Transverse colon (tissue), 4 donors: Measurements from ENCODE around the gene TAS2R39. TPM values are rescaled to one million over a fixed set of nuclear protein-coding genes. Genes with fewer than 3 reads are reported as not detected.

Experiments used
- DNase-seq: peaks from one replicate; pipeline ENCODE4 v3.0.0-alpha.2; 2019
- H3K27ac ChIP-seq, 4 donors: fragments of 200-600 bp; sonication (generic); 2 replicates each; pipeline ENCODE4 v1.5.1; 2016 to 2018; ENCODE audit warnings: inconsistent platforms in 4 of 4
- H3K27me3 ChIP-seq: fragments of 200-600 bp; sonication (generic); 2 replicates; pipeline ENCODE4 v1.5.1; 2017; ENCODE audit warnings: inconsistent platforms
- H3K36me3 ChIP-seq, 4 donors: fragments of 200-600 bp; sonication (generic); 2 replicates each; pipeline ENCODE4 v1.5.1; 2017 to 2019; ENCODE audit warnings: inconsistent platforms in 4 of 4
- H3K4me1 ChIP-seq, 4 donors: fragments of 200-600 bp; sonication (generic); 2 replicates each; pipeline ENCODE4 v1.5.1; 2017 to 2020; ENCODE audit warnings: inconsistent platforms in 4 of 4
- H3K4me3 ChIP-seq, 4 donors: fragments of 200-600 bp; sonication (generic); 1 replicate in 1 of 4; 2 replicates in 3 of 4; pipeline versions ENCODE4 v1.5.1 to v1.6.1; 2017 to 2019; ENCODE audit warnings: inconsistent platforms in 4 of 4
- H3K9me3 ChIP-seq, 2 donors: fragments of 200-600 bp; sonication (generic); 2 replicates each; pipeline ENCODE4 v1.5.1; 2017 to 2019; ENCODE audit warnings: inconsistent platforms in 2 of 2
- CTCF ChIP-seq, 5 experiments: fragments of 200-600 bp in 3 of 5; fragments of 450-650 bp in 2 of 5; sonication (generic) in 3 of 5; IDR thresholded peaks; 1 replicate in 2 of 5; 2 replicates in 3 of 5; pipeline ENCODE4 v1.5.1; 2016 to 2017; ENCODE audit warnings: antibody characterized with exemption in 5 of 5, inconsistent platforms in 3 of 5, mild to moderate bottlenecking in 2 of 5, moderate library complexity in 1 of 5
- EP300 ChIP-seq: sonication (generic); formaldehyde crosslinking; IDR thresholded peaks from one replicate; pipeline ENCODE4 v1.6.1; 2017; ENCODE audit warnings: antibody characterized with exemption, low read depth
- POLR2A ChIP-seq: fragments of 450-650 bp; IDR thresholded peaks from one replicate; pipeline ENCODE4 v1.6.1; 2016; ENCODE audit warnings: antibody characterized with exemption, mild to moderate bottlenecking, moderate library complexity
- POLR2AphosphoS5 ChIP-seq, 3 donors: sonication (generic); formaldehyde crosslinking; IDR thresholded peaks; one replicate each; pipeline ENCODE4 v1.6.1; 2016; ENCODE audit warnings: antibody characterized with exemption in 3 of 3
- WGBS, 2 donors: methylation state at CpG; one replicate each; pipeline ENCODE4 v1.1.5; 2018; ENCODE audit warnings: low coverage in 1 of 2; 5-methylcytosine and 5-hydroxymethylcytosine counted together
- in situ Hi-C, 4 donors: fragments of 200-750 bp; cut with MboI; loops; one replicate each; pipeline versions ENCODE4 v1.15.0 to v1.15.1; 2017; ENCODE audit warnings: low sequenced_read_pairs in 3 of 4, low pct_ligation_motif_present in 1 of 4, low pct_unique_long_range_greater_than_20kb in 1 of 4
- intact Hi-C: fragments of 100-400 bp; cut with DNase I; formaldehyde crosslinking; loops from one replicate; pipeline ENCODE4 v1.15.1; 2023; ENCODE audit warnings: low total_unique reads
- total RNA-seq, 4 donors: library from RNA; depleted of rRNA; stranded (reverse); fragments of >200 nt; gene quantifications; one replicate each; pipeline ENCODE4 v1.1.0, GENCODE V29; 2016

The TAS2R39 gene
- total RNA-seq, 4 donors from 2014 or later, result not detected

DNA sequence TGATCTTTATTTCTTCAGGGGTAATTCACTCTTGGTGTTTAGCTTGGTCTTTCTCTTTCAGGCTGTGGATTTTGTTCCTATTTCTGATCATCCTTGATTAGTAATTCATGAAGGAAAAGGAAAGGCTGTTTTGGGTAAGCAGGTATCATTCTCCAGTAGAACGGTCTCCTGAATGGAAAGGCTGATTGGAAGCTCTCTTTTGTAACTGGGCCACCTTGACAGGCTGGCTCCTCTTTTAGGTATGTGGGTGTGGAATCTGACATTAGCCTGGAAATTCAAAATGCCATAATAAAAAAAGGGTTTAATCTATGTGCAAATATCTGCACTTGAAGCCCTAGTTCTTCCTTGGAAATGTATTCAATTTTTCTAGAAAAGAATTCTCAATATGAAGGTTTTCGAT lies 18.9 kb downstream of the TAS2R39 start:
- no peaks in the 10 kb centered on the region for H3K4me1 ChIP-seq
- no peak overlapping the region for H3K27ac ChIP-seq
- in situ Hi-C loops, result loop anchor here (25.0 kb wide), 3 partner anchors 315 to 565 kb away; partner anchors contain the start of genes EPHB6 (in 3 of the 4) and TRPV6 (in 1 of the 4)
- intact Hi-C loops, result no loop called here
- no peak overlapping the region for H3K4me3 ChIP-seq
- WGBS, 2 donors, result 87 to 94% methylated on average over 2 of the region's 2 CpGs
- H3K27me3 ChIP-seq, result peaks cover 4% of the 10 kb centered on the region
- H3K9me3 ChIP-seq, result no peaks in the 10 kb centered on the region
- no peak for TF ChIP-seq POLR2A
- TF ChIP-seq CTCF (IDR thresholded peaks at IDR 0.05), result no peak
- no peak for TF ChIP-seq EP300
- no peak for TF ChIP-seq POLR2AphosphoS5 (IDR thresholded peaks at IDR 0.05)
- no peaks in the 10 kb centered on the region for H3K36me3 ChIP-seq
- no peak for DNase-seq

GRCh38 chr7:143203386-143203785 lies 20.2 kb downstream of the TAS2R39 start:
- H3K4me1 ChIP-seq, result no peaks in the 10 kb centered on the region
- H3K36me3 ChIP-seq, result no peaks in the 10 kb centered on the region
- 91 to 93% methylated on average over 3 of the region's 3 CpGs for WGBS, 2 donors
- TF ChIP-seq POLR2AphosphoS5 (IDR thresholded peaks at IDR 0.05), result no peak
- TF ChIP-seq POLR2A, result no peak
- no peak for TF ChIP-seq CTCF (IDR thresholded peaks at IDR 0.05)
- no peak for DNase-seq
- no peaks in the 10 kb centered on the region for H3K9me3 ChIP-seq
- intact Hi-C loops (no loop called here), in situ Hi-C loops (loop anchor here (25.0 kb wide), 3 partner anchors 316 to 566 kb away; partner anchors contain the start of genes EPHB6 (in 3 of the 4) and TRPV6 (in 1 of the 4))
- peaks cover 4% of the 10 kb centered on the region for H3K27me3 ChIP-seq
- no peak overlapping the region for H3K27ac ChIP-seq
- H3K4me3 ChIP-seq, result no peak overlapping the region

DNA sequence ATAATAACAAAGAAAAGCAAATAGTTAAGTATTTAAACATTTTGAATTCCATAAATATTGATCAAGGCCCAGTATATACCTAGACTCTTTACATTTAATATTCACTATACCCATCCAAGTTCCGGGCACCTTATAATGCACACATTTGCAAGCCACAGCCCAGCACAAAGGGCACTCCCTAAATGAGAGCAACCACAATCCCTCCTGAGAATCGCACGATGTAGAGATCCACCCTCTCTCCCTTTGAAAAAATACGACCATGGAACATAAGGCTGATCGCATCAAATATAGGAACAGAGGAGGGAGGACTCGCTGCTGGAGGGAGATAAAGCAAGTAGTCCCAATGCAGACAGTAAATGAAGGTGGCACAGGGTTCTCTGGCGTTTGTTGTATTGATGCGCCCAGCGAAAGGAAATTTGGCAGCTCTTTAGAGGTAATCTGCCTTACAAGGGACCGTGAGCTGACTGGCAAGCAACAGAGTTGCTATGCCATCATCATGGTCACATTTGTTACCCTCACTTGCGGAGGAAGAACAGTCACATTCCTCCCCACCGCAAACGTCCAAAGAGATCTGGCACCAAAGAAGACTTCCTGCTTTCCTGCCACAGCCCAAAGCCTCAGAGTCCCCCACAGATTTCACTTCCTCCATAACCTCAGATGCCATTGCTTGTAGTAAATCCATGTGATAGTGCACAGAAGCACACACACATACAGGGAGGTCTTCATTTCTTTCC lies 22.5 kb downstream of the TAS2R39 start:
- WGBS, 2 donors, result 64 to 83% methylated on average over 11 to 13 of the region's 13 CpGs

More for the DNA sequence above, 22.5 kb downstream of the TAS2R39 start:
- Histone ChIP-seq H3K27ac (no peak overlapping the region), H3K36me3 (no peaks in the 10 kb centered on the region), H3K27me3 (no peaks in the 10 kb centered on the region), H3K4me1 (no peaks in the 10 kb centered on the region), H3K4me3 (no peak overlapping the region), H3K9me3 (no peaks in the 10 kb centered on the region)
- in situ Hi-C loops (loop anchor here (25.0 kb wide), 3 partner anchors 318 to 568 kb away; partner anchors contain the start of genes EPHB6 (in 3 of the 4) and TRPV6 (in 1 of the 4)), intact Hi-C loops (no loop called here)
- no peak for TF ChIP-seq POLR2AphosphoS5 (IDR thresholded peaks at IDR 0.05)
- no peak for TF ChIP-seq POLR2A
- TF ChIP-seq CTCF (IDR thresholded peaks at IDR 0.05), result no peak
- no peak for TF ChIP-seq EP300
- peak; percentile 24 for DNase-seq
